Stimulated activated effector memory CD8-positive, alpha-beta T cell treated with anti-CD3 and anti-CD28 coated beads, Interleukin-12 subunit alpha, Interleukin-12 subunit beta, amount 100 ng/mL, for 72 hours (primary cell): ENCODE results near the gene OR52K2.
"Not testable (repeated sequence)": the region's sequence is repeated elsewhere in the genome, so short reads cannot be mapped to it uniquely, and the experiment has no call there.

Experiments
- ATAC-seq: fragments of 150-1000 bp; cut with Tn5 transposase; 2 replicates; pipeline ENCODE4 v1.10.0; 2021
- DNase-seq, 2 donors: peaks; one replicate each; pipeline ENCODE4 v3.0.0; 2021 to 2022; ENCODE audit warnings: low spot score in 2 of 2
- H3K27ac Mint-ChIP-seq: one replicate; pipeline ENCODE4 v1.8.0; 2022; ENCODE audit warnings: mild to moderate bottlenecking, mixed read lengths
- H3K36me3 Mint-ChIP-seq: one replicate; pipeline ENCODE4 v1.8.0; 2022; ENCODE audit warnings: mild to moderate bottlenecking, mixed read lengths
- H3K4me1 Mint-ChIP-seq: one replicate; pipeline ENCODE4 v1.8.0; 2022; ENCODE audit warnings: mixed read lengths
- H3K4me3 Mint-ChIP-seq: one replicate; pipeline ENCODE4 v1.8.0; 2022; ENCODE audit warnings: mild to moderate bottlenecking, mixed read lengths
- H3K9me3 Mint-ChIP-seq: one replicate; pipeline ENCODE4 v1.8.0; 2022; ENCODE audit warnings: mixed read lengths

Gene OR52K2

DNA sequence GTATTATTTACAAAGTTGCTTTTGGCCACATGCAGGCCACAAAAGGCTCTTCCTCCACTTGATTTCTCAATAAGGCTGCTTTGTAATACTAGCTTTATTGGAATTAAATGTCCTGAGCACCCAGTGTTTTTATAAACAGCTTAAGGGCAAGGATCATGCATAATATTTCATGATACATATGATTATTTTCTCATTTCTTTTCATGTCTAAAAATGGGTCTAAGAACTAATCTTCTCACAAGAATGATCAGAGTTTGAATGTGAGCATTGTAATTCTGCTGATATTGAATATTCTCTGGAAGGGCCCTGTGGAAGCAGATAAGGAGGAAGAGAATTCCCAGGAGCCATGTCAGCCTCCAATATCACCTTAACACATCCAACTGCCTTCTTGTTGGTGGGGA, at the start of gene OR52K2:
TSS of gene OR52K2 (plus strand) at position 301 of the 400 bp plus-strand sequence. CDS start at position 346, 45 bp downstream.
- H3K36me3 Mint-ChIP-seq, result no peaks in the 10 kb centered on the region
- no peaks in the 10 kb centered on the region for H3K4me1 Mint-ChIP-seq
- H3K4me3 Mint-ChIP-seq, result no peak within 1 kb of the TSS
- H3K9me3 Mint-ChIP-seq, result peaks cover under 1% of the 10 kb centered on the region
- no peak for DNase-seq
- H3K27ac Mint-ChIP-seq, result no peak within 1 kb of the TSS
- ATAC-seq, result no peak

DNA sequence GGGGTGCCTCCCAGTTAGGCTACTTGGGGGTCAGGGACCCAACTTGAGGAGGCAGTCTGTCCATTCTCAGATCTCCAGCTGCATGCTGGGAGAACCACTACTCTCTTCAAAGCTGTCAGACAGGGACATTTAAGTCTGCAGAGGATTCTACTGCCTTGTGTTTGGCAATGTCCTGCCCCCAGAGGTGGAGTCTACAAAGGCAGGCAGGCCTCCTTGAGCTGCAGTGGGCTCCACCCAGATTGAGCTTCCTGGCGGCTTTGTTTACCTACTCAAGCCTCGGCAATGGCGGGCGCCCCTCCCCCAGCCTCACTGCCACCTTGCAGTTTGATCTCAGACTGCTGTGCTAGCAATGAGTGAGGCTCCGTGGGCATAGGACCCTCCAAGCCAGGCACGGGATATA, 42.9 kb upstream of the OR52K2 start:
- not testable (repeated sequence) for DNase-seq, H3K36me3 Mint-ChIP-seq, H3K27ac Mint-ChIP-seq, H3K4me3 Mint-ChIP-seq, H3K4me1 Mint-ChIP-seq, ATAC-seq, H3K9me3 Mint-ChIP-seq

DNA sequence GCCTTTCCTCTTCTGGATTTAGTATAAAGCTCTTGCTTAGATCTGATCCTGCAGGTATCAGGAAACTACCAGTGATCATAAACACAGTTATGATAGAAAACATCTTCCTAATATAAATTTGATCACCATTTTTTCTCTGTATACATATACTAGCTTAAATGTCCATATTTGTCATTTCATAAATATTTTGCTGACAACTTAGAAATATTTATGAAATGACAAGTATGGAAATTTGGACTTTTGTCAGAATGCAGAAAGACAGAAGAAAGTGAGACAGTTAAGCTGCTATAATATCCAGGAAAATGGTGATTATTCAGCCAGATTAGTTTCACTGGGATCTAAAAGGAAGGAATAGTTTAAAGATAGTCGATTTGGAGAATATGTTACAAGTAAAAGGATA, 32.8 kb upstream of the OR52K2 start:
- H3K27ac Mint-ChIP-seq, result no peak overlapping the region
- H3K9me3 Mint-ChIP-seq, result no peaks in the 10 kb centered on the region
- H3K4me3 Mint-ChIP-seq, result no peak overlapping the region
- no peaks in the 10 kb centered on the region for H3K4me1 Mint-ChIP-seq
- ATAC-seq (no peak), DNase-seq (no peak)
- no peaks in the 10 kb centered on the region for H3K36me3 Mint-ChIP-seq

DNA sequence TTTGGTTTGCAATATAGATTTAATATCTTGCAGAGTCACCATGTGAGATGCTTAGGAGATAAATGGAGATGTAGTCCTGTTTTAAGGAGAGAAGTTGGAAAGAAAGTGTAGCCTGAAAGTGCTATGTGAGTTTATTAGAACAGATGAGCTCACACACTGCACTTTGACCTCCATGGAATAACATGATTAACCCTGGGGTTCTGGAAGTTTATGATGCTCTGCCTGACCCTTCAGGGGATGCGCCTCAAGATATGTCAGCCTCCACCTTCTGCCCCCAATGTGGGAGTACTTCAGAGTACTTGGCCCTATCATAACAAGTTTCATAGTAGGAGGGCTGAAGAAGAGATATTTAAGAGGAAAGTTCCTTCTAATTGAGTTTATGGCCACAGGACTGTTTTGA, 32.3 kb upstream of the OR52K2 start:
- no peaks in the 10 kb centered on the region for H3K4me1 Mint-ChIP-seq
- no peaks in the 10 kb centered on the region for H3K9me3 Mint-ChIP-seq
- DNase-seq (no peak), ATAC-seq (no peak)
- no peak overlapping the region for H3K4me3 Mint-ChIP-seq
- H3K36me3 Mint-ChIP-seq, result no peaks in the 10 kb centered on the region
- no peak overlapping the region for H3K27ac Mint-ChIP-seq

DNA sequence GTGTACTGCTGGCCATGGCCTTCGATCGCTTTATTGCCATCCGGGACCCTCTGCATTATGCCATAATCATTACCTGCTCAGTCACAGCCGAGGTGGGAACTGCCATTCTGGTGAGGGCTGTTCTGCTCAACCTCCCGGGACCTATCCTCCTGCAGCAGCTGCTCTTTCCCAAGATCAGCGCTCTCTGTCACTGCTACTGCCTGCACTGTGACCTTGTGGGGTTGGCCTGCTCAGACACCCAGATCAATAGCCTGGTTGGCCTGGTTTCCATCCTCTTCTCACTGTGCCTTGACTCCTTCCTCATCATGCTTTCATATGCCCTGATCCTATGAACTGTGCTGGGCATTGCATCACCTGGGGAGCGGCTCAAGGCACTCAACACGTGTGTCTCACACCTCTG, 30.7 kb upstream of the OR52K2 start:
- H3K9me3 Mint-ChIP-seq, result no peaks in the 10 kb centered on the region
- no peaks in the 10 kb centered on the region for H3K36me3 Mint-ChIP-seq
- no peak overlapping the region for H3K27ac Mint-ChIP-seq
- no peak overlapping the region for H3K4me3 Mint-ChIP-seq
- DNase-seq (no peak), ATAC-seq (peak; percentile 8)
- no peaks in the 10 kb centered on the region for H3K4me1 Mint-ChIP-seq

DNA sequence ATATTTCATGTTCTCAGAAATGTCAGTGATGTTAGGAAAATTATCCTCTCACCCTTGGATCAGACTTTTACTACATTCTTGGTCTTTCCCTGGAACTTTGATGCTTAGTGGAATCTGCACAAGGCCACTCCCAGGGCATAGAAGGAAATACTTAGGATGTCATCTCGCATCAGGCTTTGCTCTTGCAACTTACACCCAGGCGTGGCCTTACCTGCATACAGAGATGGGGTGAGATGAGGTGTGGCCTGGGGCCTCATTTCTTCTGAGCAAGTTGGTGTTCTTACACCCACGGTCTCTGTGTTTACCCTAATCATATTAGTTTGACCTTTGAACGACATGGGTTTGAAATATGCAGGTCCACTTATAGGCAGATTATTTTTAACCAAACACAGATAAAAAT, 19.0 kb upstream of the OR52K2 start:
- Mint-ChIP-seq H3K4me1 (no peaks in the 10 kb centered on the region), H3K27ac (no peak overlapping the region), H3K9me3 (no peaks in the 10 kb centered on the region), H3K36me3 (no peaks in the 10 kb centered on the region), H3K4me3 (no peak overlapping the region)
- DNase-seq (no peak), ATAC-seq (no peak)

DNA sequence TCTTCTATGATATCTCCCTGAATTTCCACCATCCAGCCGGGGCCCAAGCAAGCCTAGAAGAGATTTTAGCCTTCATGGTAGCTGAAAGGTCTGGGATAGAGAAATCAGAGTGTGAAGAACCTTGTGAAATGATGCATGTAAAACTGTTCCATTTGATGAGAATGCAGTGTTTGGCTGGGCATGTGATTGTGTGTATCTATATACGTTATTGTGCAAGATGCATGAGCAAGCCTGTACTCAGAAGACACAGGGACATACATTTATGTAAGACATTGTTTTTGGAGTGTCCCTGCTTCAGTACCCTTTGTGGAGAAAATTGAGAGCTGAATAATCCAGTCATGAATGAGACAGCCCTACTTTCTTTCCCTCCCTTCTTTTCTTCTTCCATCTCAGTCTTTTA, 15.2 kb upstream of the OR52K2 start:
- Mint-ChIP-seq H3K4me1 (no peaks in the 10 kb centered on the region), H3K36me3 (no peaks in the 10 kb centered on the region), H3K9me3 (no peaks in the 10 kb centered on the region), H3K4me3 (no peak overlapping the region), H3K27ac (no peak overlapping the region)
- ATAC-seq (no peak), DNase-seq (no peak)

DNA sequence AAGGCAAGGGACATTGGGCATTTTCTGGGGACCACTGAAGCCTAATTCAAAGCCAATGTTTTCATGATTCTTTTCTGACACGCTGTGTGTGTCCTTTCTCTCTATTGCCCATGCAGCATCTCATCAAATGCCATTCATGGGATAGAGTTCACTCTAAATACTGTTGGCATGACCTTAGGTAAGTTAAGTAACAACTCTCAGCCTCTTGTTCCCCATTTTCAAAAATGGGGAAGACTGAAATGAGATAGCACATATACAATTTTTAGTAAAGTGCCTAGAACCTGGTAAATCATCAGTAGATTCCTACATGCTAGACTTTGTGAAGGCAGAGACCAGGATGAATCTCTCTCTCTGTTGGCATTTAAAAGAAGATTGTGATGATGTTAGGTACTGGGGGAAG, 12.7 kb upstream of the OR52K2 start:
- DNase-seq (no peak), ATAC-seq (no peak)
- no peaks in the 10 kb centered on the region for H3K4me1 Mint-ChIP-seq
- no peak overlapping the region for H3K27ac Mint-ChIP-seq
- H3K36me3 Mint-ChIP-seq, result no peaks in the 10 kb centered on the region
- H3K9me3 Mint-ChIP-seq, result no peaks in the 10 kb centered on the region
- no peak overlapping the region for H3K4me3 Mint-ChIP-seq

DNA sequence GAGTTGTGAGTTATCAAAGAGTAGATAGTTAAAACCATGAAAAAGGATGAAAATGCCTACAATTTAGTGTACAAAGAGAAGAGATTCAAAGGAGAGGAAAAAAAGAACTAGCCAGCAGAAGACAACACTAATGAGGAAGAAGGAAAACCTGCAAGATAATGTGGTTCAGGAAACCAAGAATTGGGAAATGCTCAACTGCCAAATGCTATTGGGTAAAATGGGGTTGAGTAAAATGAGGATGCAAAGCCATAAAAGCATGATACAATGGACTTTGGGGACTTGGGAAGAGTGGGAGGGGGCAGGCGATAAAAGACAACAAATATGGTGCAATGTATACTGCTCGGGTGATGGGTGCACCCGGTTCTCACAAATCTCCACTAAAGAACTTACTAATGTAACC, 7.6 kb upstream of the OR52K2 start:
- no peak overlapping the region for H3K4me3 Mint-ChIP-seq
- H3K9me3 Mint-ChIP-seq, result no peaks in the 10 kb centered on the region
- DNase-seq (no peak), ATAC-seq (no peak)
- H3K4me1 Mint-ChIP-seq, result no peaks in the 10 kb centered on the region
- H3K27ac Mint-ChIP-seq, result no peak overlapping the region
- no peaks in the 10 kb centered on the region for H3K36me3 Mint-ChIP-seq

DNA sequence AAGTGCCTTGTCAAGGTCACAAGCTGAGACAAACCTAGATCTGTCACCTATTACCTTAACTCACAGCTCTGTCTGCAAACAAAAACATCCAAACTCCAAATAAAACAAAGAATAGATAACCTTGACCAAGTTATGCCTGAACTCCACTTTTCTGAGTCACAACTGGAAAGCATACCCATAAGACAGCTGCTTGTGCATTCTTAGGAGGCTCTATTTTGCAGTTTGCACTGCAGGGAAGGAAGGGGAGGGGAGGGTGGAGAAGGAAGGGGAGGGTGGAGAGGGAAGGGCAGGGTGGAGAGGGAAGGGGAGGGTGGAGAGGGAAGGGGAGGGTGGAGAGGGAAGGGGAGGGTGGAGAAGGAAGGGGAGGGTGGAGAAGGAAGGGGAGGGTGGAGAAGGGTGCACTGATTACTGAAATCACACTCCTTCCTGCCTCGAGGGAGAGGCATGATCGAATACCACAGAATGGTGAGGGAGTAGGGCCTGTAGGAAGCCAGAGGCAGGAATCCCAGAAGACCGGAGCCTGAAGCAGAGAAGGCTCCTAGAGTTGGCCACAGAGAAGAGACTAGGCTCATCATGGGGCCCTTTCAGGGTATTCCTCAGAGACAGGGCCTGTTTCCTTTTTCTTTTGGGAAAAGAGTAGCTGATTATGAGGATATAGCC, 5.7 kb upstream of the OR52K2 start:
- no peak for ATAC-seq
- no peak for DNase-seq
- Mint-ChIP-seq H3K9me3 (no peaks in the 10 kb centered on the region), H3K27ac (no peak overlapping the region), H3K4me3 (no peak overlapping the region), H3K36me3 (no peaks in the 10 kb centered on the region), H3K4me1 (no peaks in the 10 kb centered on the region)

DNA sequence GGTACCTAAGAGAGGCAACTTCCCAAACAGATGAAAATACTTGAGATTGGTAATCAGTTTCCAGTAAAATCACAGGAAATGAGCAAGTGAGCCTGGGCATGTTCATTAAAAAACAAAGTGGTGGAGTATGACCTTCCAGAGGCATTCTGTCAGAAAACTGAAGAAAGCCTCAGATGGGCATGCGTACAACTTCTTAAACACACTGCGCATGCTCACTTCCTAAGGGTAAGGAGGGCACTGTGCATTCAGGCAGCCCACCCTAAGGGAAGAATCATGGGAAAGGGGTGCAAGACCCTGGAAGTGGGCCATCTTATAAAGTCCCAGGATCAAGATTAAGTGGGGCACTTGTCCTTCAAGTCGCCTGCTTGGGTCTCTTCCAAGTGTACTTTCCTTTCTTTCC, 4.0 kb downstream of the OR52K2 start:
- H3K9me3 Mint-ChIP-seq, result peaks cover 3% of the 10 kb centered on the region
- H3K27ac Mint-ChIP-seq, result no peak overlapping the region
- ATAC-seq (no peak), DNase-seq (no peak)
- no peaks in the 10 kb centered on the region for H3K4me1 Mint-ChIP-seq
- H3K4me3 Mint-ChIP-seq, result no peak overlapping the region
- H3K36me3 Mint-ChIP-seq, result no peaks in the 10 kb centered on the region

DNA sequence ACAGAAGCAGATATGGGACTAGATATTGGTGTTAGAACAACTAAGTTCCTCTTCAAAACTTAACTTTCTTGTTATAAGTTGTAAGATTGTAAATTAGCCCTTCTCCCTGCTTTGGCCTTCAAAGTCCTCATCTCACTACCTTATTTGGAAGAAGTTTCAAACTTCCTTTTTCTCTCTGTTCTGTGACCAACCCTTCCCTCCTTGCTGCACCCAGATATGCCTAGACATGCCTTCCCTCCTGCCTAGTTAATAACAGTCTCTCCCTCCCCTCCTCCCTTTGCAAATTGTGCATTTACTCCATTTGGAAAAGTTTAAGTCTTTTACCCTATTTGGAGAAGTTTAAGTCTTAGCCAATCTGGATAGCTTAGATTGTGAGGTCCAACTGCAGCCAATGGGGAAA, 4.9 kb downstream of the OR52K2 start:
- H3K27ac Mint-ChIP-seq, result no peak overlapping the region
- H3K4me3 Mint-ChIP-seq, result no peak overlapping the region
- no peaks in the 10 kb centered on the region for H3K4me1 Mint-ChIP-seq
- H3K36me3 Mint-ChIP-seq, result no peaks in the 10 kb centered on the region
- DNase-seq (no peak), ATAC-seq (no peak)
- H3K9me3 Mint-ChIP-seq, result peaks cover 3% of the 10 kb centered on the region

DNA sequence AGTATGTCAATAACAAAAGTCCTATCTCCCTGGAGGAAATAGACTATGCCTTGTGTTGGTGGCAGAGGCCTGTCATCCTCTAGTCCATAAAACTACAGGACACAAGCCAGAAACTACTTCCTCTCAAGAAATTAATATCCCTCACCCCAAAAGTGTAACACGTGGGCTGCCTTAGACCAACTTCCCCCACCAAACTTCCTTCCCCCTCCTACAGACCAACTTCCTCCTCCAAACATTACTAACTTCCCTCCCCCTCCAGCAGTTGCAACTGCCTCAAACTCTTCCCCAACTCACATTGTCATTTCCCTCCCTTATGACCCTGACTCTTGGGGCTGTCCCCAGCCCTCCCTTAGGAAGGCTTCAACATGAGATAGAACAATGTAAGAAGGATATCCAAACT, 6.3 kb downstream of the OR52K2 start:
- Mint-ChIP-seq H3K4me3 (no peak overlapping the region), H3K9me3 (peaks cover 3% of the 10 kb centered on the region), H3K36me3 (no peaks in the 10 kb centered on the region), H3K27ac (no peak overlapping the region), H3K4me1 (no peaks in the 10 kb centered on the region)
- ATAC-seq, result no peak
- DNase-seq, result no peak

DNA sequence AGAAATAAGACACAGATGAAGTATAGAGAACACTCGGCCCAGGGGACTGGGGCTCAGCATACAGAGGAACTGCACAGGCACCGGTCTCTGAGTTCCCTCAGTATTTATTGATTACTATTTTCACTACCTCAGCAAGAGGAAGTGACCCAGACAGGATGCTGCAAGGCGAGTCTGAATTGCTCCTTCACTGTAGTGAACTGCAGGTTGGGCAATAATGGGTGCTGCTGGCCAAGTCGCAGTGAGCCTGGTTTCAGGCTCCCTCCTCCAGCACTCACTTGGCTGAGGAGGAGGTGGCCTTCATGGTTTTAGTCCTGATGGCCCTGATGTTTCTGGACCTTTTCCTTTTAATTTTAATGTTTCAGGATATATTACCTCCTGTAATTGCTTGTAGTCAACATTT, 10.4 kb downstream of the OR52K2 start:
- no peak overlapping the region for H3K27ac Mint-ChIP-seq

DNA sequence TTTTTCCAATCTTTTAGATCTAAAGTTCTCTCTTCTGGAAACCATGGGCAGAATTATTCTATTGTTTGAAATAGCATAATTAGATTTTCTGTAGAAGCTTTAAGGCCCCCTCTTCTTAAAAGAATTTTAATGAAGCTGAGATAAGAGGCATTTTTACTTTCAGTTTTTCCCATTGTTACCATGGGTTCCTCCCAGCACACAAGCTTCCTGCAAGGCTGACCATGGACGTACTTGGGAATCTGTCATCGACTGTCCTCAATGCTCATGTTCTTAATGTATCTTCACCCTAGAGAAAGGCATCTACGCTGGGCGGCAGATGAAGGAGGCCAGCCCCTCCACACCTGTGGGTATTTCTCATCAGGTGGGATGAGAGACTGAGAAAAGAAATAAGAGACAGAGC, 11.1 kb downstream of the OR52K2 start:
- no peak overlapping the region for H3K4me3 Mint-ChIP-seq
- H3K36me3 Mint-ChIP-seq, result no peaks in the 10 kb centered on the region
- no peak for DNase-seq
- H3K4me1 Mint-ChIP-seq, result no peaks in the 10 kb centered on the region
- H3K27ac Mint-ChIP-seq, result no peak overlapping the region
- peaks cover 8% of the 10 kb centered on the region for H3K9me3 Mint-ChIP-seq
- ATAC-seq, result no peak

More for the DNA sequence above, 10.4 kb downstream of the OR52K2 start:
- DNase-seq (no peak), ATAC-seq (no peak)
- no peak overlapping the region for H3K4me3 Mint-ChIP-seq
- no peaks in the 10 kb centered on the region for H3K36me3 Mint-ChIP-seq
- H3K9me3 Mint-ChIP-seq, result peaks cover 2% of the 10 kb centered on the region
- no peaks in the 10 kb centered on the region for H3K4me1 Mint-ChIP-seq

DNA sequence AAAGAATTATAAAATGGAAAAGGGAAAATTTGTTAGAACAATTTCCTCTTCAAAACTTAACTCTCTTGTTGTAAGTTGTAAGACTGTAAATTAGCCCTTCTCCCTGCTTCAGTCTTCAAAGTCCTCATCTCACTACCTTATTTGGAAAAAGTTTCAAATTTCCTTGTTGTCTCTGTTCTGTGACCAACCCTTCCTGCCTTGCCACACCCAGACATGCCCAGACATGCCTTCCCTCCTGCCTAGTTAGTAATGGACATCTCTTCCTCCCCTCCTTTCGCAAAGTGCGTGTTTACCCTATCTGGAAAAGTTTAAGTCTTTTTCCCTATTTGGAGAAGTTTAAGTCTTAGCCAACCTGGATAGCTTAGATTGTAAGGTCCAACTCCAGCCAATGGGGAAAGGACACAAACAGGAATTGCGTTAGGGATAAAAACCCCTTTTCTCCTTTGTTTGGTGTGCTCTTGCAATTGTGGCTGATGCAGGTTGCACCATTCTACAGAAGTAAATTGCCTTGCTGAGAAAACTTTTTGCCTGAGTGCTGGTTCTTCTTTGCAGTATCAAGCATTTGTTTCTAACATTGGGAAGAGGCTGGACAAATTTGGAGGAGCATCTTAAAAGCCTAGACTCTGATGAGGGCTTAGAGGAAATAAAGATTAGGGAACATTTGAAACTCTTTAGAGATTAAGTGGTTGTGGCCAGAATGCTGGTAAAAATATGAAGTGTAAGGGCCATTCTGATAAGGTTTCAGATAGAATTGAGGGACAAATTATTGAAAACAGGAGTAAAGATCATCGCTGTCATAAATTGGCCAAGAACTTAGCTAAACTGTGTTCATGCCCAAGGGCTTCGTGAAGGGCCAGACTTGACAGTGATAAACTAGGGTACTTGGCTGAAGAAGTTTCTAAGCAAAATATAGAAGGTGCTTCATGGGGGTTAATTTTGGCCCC, 15.4 kb downstream of the OR52K2 start:
- H3K36me3 Mint-ChIP-seq, result no peaks in the 10 kb centered on the region
- peaks cover 8% of the 10 kb centered on the region for H3K9me3 Mint-ChIP-seq
- H3K4me3 Mint-ChIP-seq, result no peak overlapping the region
- ATAC-seq, result no peak
- H3K4me1 Mint-ChIP-seq, result no peaks in the 10 kb centered on the region
- DNase-seq, result no peak
- H3K27ac Mint-ChIP-seq, result no peak overlapping the region
